Fibroblast of lung (primary cell): Measurements from ENCODE around the gene C2CD4B.

Source experiments
- EZH2 ChIP-seq: IDR thresholded peaks from 2 replicates; pipeline ENCODE4 v1.5.1; 2012; ENCODE audit warnings: low read length, control low read depth, mild to moderate bottlenecking; ENCODE audit errors: missing control alignments
- TF ChIP-seq, protein P1 (sequence below), 2 donors: IDR thresholded peaks in 1 of 2; conservative IDR thresholded peaks in 1 of 2; 1 replicate in 1 of 2; 2 replicates in 1 of 2; pipeline ENCODE4 v1.5.1; 2011 to 2012; ENCODE audit warnings: low read length in 2 of 2, control low read depth in 1 of 2, inconsistent platforms in 1 of 2, low read depth in 1 of 2, mild to moderate bottlenecking in 1 of 2

DNA sequence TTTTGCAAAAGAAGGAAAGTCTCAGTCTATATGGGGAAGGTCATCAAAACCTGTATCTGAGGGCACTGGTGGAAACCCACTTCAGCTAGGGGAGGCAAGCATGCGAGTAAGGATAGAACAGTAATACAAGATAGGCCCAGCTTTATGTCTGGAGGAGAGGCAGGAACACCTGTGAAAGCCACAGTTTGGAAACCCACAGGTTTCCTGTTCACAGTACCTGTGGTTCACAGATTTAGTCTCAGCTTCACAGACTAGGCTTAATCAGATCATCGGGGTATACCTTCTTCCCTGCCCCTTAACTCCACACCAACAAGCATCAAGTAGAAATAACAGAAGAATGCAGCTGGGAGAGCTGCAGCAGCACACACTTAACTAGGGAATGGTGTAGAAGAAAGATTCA lies 36.2 kb downstream of the C2CD4B start:
- TF ChIP-seq EZH2 = no peak
- TF ChIP-seq, protein P1, sequence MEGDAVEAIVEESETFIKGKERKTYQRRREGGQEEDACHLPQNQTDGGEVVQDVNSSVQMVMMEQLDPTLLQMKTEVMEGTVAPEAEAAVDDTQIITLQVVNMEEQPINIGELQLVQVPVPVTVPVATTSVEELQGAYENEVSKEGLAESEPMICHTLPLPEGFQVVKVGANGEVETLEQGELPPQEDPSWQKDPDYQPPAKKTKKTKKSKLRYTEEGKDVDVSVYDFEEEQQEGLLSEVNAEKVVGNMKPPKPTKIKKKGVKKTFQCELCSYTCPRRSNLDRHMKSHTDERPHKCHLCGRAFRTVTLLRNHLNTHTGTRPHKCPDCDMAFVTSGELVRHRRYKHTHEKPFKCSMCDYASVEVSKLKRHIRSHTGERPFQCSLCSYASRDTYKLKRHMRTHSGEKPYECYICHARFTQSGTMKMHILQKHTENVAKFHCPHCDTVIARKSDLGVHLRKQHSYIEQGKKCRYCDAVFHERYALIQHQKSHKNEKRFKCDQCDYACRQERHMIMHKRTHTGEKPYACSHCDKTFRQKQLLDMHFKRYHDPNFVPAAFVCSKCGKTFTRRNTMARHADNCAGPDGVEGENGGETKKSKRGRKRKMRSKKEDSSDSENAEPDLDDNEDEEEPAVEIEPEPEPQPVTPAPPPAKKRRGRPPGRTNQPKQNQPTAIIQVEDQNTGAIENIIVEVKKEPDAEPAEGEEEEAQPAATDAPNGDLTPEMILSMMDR (conservative IDR thresholded peaks at IDR 0.05 in 1 of 2, IDR thresholded peaks at IDR 0.05 in 1 of 2; ENCODE audit: low read depth in 1 of 2, low read length in 2 of 2) = no peak
